NCI-H446 treated with DMSO at 0.1 percent for 48 hours (cell line): ENCODE results near the gene RNF114.

Experiments used
- DNase-seq: peaks from one replicate; lab custom pipeline; 2025; lab: John Stamatoyannopoulos, UW

Gene RNF114

GRCh38 chr20:49904440-49905214 is 31.6 kb upstream of the RNF114 start:
- DNase-seq, result no peak

DNA sequence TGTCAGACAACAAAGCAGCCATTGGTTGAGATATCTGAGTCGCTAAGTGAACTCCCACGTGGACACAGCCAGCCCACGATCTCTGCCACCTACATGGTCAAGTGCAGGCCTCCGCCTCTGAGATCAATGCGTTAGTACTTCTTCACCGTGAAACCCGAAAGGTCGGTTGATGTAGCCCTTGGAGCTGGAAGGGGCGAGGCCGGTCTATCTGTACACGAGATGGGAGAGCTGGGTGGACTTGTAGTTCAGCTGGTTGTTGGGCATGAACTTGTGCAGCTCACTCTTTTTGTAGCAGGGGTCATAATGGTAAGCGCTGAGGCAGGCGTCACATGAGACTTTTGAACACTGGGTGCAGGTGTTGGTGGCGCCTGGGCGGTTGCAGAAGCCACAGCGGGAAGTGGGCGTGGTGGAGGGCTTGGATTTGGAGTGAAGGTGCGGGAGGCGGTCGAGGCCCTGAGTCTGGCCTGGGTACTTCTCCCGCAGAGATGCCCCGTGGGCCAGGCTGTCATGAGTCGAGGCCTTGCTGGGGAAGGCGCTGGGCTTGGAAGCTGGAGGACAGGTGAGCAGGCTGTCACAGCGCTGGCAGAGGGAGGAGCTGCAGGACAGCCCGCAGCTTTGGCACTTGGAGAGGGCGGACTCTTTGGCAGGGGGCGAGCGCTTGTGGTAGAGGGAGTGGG is 30.6 kb upstream of the RNF114 start:
- no peak for DNase-seq

DNA sequence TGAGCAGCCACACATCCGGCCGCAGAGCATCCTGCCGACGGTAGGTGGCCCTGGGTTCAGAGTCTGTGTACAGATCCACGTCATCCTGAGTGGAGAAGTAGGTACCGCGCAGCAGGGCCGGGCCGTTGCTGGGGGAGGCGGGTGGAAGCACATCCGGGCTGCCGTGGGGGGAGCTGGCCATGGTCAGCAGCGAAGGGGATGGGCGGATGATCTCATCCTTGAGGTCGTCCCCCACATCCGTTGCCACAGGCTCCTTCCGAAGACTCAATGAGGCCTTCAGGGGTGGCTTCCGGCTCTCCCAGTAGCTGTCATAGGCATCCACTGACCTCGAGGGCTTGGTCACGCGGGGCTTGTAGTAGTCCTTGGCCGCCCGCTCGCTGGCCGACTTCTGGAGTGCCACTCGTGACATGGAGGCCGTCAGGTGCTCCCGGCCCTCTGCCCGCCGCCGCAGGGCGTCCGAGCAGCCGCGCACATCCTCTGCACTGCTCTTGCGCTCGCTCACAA is 30.0 kb upstream of the RNF114 start:
- DNase-seq, result no peak

DNA sequence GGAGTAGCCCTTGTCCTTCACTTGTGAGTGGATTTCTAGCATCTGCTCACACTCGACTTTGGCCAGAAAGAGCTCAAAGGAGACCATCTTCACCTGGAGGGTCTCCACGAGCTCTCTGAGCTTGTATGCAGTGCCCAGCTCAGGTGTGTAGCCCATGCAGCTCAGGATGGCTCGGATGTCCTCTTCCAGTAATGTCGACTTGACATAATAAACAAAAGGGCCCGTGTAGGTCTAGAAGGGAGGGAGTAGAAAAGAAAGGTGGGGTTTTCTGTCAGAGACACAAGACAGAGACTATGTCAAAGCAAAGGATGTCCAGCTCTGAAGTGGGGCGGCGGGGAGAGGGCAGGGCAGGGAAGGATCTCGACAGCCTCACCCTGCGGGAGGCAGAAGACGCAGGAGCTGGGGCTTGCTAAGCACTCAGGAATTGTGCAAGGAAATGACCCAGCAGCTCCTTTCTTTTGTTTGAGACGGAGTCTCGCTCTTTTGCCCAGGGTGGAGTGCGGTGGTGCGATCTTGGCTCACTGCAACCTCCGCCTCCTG is 29.5 kb upstream of the RNF114 start:
- DNase-seq, result no peak

DNA sequence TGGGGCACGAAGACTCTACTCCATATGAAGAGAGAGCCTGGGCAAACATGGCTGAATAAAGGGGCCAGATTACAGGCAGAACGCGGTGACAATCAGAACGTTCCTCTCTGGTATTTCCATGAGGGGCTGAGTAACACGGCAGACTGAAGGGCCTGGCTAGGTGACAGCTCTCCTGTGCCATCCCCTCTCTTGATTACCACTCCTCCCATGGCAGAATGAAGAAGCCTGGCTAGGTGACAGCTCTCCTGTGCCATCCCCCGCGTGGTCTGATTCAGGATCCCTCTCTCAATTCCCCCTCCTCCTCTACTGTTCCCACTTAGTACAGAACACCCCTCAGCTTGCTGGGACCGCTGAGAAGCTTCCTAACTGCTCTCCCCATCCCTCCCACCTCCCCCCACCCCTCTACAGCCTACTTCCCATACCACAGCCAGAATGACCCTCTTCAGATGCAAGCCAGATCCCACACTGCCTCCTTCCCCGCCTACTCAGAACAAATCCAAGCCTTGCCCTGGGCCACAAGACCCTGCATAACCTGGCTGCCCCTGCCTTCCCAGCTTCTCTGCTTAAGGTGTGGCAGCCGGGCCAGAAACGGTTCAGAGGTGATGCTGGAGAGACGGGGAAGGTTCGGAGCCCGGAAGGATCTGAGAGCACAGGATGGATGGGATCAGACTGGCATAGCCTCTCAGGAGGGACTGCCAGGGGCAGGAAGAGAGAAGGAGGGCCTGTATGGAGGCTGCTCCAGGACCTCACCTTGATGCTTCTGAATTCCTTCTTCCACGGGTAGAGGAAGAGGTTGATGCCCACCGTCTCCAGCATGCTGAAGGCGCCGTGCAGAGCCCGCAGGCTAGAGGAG is 28.6 kb upstream of the RNF114 start:
- DNase-seq, result no peak

GRCh38 chr20:49908258-49908565 is 28.0 kb upstream of the RNF114 start:
- no peak for DNase-seq

DNA sequence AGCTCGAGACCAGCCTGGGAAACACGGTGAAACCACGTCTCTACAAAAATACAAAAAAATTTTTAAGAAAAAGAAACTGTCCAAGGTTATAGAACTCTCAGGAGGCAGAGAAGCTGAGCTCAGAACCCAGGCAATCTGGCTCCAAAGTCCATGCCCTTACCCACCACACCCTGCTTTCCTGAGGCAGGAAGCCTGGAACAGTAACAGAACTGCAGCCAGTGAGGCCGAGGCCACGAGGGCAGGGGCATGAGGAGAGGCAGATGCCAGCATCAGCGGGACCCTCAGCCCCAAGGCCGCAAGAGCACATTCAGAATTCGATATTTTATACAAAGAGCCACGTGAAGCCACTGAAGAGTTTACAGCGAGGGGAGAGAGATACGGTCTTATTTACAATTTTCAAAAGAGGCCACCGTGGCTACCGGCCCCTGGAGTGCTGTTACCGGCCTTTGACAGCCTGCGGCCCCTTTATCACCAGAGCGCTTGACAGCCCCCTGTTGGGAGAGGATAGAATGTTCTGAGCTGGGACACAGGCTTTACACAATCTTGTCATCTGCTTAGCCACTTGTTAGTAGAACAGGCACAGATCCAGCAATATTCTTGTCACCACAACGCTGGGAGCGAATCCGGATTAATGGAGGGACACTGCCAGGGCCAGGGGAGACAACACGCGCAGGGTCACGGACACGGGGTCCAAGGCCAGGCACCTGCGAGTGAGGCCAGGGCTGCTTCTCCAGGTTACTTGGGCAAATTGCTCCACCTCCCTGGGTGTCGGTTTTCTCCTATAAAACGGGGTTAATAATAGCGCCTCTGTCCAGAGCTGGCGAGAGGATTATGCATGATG is 26.5 kb upstream of the RNF114 start:
- DNase-seq, result no peak

DNA sequence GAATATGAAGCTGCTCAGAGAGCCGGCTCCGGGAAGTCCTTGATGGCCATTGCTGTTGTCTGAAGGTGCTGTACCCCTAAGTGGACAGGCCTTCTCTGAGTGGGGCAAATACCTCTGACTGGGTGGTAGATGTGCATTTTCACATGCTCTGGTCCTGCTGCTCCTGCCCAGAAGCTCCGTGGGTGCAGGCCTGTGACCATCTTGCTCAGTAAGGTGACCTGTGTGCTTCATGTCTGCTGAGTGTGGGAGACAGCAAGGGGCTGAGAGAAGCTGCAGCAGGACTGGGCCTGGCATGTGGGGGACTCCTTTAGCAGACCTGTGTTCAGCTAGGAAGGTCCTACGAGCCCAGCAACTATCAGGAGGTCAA is 25.9 kb upstream of the RNF114 start:
- no peak for DNase-seq

GRCh38 chr20:49913399-49914047 is 22.7 kb upstream of the RNF114 start:
- DNase-seq, result no peak

DNA sequence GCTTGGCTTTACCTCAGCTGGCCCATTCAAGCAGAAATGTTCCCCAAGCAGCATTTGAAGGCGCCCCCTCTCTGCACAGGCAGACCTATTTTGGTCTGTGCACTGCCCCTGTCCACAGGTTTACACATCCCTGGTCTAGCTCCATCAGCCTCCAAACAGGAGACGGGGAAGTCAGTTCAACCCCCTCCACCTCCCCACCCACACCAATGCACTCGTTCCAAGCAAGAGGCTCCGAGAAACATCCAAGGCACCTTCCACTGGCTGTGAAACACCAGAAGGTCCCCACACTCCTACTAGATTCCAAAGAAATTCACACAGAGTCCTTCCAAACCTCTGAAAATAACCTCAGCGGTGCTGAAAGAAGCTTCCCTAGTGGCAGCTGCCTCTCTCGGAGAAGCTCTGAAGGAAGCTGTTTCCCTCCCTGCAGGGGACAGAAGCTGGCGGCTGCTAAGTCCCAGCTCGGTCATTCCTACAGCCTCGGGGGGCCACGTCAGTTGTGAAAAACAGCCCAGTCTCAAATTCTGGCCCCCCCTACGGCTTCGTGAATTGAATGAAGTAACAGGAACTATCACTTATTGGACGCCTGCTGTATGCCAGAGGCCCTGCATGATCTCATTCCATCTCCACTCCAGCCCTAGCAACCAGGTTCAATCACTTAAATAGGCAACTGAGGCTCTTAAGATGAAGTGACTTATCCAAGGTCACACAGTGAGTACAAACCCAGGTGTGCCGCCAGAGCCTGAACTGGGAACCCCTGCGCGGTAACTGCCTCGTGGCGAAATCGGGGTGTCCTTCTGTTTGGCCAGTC is 21.7 kb upstream of the RNF114 start:
- DNase-seq, result no peak

DNA sequence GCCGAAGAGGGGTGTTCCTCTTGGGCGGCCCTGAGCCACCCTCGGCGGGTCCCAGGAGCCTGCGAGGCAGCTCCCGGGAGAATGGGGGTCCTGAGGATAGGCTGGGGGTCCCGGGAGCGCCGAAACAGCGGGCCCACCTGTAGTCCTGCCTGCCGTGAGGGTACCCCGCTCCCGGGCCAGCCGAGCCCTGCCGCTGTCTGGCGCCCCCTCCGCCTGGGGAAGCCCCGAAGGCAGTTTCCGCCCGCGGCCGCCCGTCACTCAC is 21.1 kb upstream of the RNF114 start:
- no peak for DNase-seq

DNA sequence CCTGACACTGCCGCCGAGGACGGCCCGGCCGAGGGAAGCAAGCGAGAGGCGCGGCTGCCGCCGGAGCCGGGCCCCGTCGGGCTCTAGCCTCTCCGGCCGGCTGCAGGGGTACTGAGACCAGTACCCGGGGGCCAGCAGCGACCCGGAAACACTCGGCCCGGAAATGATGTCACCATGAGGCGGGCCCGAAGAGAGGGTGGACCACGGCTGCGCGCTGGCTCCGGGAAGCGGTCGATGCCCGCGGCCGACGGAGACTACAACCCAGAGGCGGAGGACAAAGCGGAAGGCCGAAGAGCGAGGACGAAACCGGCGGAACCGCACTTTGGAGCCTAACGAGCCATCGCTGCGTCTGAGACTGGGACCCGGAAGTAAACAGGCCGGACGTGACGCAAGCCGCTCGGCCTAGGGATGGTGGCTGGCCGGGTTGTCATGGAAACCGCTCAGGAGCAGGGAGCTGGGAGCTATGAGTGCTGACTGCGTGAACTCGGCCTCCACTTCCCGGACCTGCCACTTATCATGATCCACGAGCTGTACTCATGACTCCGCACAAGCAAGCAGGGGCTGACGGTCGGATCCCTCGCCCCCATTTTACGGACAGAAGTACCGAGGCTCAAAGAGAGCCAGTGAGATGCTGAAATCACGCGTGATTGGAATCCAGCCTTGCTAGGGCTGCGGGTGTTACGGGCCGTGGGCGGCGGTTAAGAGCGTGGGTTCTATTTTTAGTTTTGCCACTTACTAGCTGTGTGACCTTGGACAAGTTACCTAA is 20.6 kb upstream of the RNF114 start, which contains the start of gene SPATA2:
Gene SPATA2, minus strand, starts transcription at position 150 of the 766 bp plus-strand sequence. CDS start 7,039 bp downstream, outside the sequence.
- peak; percentile 83 for DNase-seq

- no peak for DNase-seq
Observed at GRCh38 chr20:49916146-49917002, 19.8 kb upstream of the RNF114 start.

DNA sequence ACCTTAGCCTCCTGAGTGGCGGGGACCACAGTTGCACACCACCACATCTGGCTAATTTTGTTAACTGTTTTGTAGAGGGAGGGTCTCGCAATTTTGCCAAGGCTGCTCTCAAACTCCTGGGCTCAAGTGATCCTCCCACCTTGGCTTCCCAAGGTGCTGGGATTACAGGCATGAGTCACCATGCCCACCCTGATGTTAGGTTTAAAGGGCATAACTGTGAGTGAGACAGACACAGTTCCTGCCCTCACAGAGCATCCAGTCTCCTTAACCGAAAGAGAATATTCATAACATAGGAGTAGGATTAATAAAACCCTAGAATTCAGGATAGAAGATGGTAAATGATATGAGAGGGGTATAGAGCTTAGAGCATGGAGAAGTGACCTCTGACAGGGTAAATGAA is 17.8 kb upstream of the RNF114 start:
- DNase-seq, result no peak

GRCh38 chr20:49919009-49919408 is 17.2 kb upstream of the RNF114 start:
- DNase-seq, result no peak

GRCh38 chr20:49919461-49919860 is 16.7 kb upstream of the RNF114 start:
- no peak for DNase-seq

DNA sequence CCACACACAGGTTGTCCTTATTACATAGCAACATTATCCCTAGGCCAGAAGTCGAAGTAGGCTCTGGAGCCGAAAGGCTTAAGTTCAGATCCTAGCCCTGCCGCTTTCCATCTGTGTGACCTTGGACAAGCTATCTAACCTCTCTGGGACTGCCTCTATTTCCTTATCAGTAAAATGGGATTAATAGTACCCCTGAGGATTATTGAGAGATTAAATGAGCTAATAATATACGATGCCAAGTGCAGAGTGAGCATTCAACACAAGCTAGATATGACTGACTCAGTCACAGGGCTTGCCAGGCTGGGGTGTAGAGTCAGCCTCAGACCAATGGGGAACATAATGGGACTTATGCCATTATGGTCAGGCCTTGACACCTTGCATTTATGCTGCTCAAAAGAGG is 11.9 kb upstream of the RNF114 start:
- no peak for DNase-seq

- DNase-seq, result no peak
Observed at GRCh38 chr20:49925901-49926454, 10.2 kb upstream of the RNF114 start.
